NCI-H524 treated with DMSO at 0.1 percent for 48 hours (cell line): ENCODE measurements around the gene SLC25A25.

ENCODE experiments used
- DNase-seq: peaks from one replicate; lab custom pipeline; 2025; lab: John Stamatoyannopoulos, UW

The SLC25A25 gene

GRCh38 chr9:128096616-128097536 is 28.8 kb downstream of the SLC25A25 start:
- DNase-seq, result no peak

DNA sequence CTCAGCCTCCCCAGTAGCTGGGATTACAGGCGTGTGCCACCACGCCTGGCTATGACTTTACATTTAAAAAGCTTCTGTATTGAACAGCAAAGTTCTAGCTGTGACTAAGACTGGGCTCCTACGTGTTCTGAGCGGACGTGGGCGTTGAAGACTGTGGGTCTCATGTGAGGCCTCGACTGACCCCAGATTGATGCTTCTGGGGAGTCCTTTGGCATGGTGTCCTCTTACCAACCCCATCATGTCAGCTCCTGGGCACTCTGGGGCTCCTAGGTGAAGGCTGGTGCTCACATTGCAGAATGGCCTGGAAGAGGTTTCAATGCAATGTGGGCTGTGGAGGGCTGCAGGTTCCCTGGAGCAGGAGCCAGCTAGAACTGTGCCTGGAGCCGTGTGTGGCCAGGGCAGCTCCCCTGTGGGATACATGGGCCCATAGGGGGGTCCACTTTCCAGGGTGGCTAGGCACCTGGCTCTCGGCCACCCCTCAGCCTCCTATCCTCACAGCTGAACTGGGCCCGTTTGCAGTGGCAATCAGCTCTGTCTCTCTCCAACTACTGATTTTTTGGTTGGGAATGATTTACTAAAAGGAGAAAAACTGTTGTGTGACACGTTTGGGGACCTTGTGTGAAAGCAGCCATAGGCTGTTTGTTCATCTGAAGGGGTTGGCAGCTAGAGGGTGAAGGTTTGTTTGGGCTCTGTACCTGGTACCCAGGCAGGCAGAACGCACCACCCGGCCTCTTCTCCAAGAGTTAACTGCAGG is 29.7 kb downstream of the SLC25A25 start:
- no peak for DNase-seq

- DNase-seq, result peak; percentile 93
These were observed 30.5 kb downstream of the SLC25A25 start for GRCh38 chr9:128098297-128099230.

DNA sequence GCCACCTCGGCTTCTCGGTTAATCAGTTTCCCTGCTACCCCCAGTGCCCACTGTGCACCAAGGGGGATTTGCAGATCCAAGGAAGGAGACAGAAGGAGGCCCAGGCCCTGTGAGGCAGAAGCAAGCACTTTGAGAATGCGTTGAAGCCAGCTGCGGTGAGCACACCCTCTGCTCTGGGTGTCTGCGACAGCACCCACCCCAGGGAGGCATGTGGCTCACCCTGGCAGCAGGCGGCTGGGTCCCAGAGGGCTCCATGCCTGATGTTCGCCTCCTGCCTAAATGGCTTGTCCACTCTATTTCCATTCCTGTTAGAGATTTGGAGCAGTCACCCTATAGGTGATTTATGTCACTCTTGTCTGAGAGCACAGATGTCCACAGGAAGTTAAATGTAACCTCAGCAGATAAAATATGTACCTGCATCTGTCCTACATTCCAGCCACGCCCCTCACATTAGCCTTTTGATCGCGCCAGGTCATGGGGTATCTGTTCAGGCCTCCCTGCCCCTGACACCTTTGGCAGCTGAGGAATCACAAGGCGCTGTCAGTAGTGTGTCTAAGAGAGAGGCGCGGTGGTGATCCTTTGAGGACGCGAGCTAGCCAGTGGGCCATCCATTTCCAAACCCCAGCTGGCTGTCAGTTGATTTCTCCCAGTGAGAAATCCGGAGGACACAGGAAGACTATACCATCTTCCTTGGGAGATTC is 31.3 kb downstream of the SLC25A25 start:
- DNase-seq, result no peak

- DNase-seq, result no peak
These were observed 32.0 kb downstream of the SLC25A25 start for GRCh38 chr9:128099932-128100491.

- no peak for DNase-seq
These were observed 32.5 kb downstream of the SLC25A25 start for GRCh38 chr9:128100581-128100980.

DNA sequence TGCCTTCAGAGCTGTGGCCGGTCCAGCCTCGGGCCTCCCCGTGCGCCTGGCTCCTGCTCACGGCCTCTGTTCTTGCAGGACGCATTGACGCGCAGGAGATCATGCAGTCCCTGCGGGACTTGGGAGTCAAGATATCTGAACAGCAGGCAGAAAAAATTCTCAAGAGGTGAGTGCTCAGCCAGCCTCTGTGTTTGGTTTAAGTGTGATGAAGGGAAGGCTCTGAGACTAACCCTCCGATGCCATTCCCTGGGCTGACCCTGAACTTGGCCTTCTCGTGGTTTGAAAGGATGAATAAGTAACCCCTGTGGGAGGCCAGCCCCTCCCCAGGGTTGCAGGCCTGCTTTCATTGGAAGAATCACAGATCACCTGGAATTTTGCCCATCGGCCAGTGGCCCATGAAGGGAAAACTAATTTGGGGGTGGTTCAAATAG is 33.2 kb downstream of the SLC25A25 start:
- no peak for DNase-seq

- DNase-seq, result no peak
These were observed 33.7 kb downstream of the SLC25A25 start for GRCh38 chr9:128101690-128102089.

DNA sequence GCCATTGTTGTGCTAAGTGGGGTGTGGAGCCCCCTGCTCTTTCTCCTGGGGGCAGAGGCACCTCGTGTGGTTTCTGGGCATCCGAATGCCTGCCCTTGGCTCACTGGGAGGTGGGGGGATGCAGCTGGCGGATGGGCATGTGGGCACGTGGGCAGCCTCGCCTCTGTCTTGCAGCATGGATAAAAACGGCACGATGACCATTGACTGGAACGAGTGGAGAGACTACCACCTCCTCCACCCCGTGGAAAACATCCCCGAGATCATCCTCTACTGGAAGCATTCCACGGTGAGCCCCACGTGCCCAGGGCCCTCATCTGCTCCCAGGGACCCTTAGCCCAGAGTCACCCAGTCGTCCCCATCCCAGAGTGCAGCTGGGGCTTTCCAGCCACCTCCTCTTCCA is 34.2 kb downstream of the SLC25A25 start:
- no peak for DNase-seq

DNA sequence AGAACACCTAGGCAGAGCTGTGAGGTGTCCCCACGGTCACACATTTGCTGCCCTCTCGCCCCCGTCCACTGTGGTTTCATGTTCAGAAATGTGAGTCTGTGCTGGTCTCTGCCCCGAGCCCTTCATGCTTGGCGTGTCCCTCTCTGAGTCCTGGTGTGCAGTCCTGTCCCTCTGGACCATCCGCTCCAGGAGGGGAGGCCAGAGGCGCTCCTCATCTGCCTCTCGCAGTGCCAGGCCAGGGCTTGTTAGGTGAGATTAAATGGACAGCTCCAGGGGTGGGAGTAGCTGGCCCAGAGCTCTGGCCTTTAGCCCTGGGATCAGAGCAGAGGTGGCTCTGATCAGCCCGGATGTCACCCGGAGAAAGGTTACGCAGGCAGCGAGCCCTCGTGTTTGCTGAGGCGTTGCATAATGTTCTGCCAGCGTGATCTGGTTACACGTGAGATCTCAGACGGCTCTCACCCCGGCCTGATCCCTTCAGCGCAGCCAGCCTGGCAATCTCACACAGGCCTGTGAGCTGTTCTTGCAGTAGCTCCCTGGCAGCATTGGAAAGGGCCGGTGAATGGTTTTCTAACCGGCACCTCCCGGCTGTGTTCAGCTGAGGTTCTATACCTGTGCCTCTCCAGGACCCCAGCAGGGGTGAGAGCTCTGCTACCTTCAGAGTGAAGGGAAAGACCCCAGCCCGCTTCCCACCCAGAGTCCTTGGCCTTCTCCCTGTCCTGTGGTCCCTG is 35.0 kb downstream of the SLC25A25 start:
- no peak for DNase-seq

- no peak for DNase-seq
These were observed 35.5 kb downstream of the SLC25A25 start for GRCh38 chr9:128103589-128103962.

DNA sequence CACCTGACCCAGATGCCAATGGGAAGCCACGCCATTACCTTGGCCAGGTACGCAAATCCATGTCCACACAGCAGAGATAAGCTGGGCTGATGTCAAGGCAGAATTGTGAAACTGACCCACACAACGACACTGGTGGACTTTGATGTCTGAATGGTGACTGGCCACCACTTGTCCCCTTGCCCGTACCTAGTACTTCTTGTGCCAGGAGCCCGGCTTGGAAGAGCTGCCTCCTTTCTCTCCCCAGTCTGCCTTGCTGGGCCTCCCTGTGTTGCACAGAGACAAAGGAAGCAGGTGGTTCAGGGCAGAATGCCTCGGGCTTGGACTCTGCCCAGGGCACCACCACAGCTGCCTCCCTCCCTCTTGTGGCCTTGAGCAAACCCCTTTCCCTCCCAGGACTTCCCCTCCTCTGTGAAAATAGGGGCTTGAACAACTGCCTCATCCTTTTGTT is 36.2 kb downstream of the SLC25A25 start:
- DNase-seq, result no peak

DNA sequence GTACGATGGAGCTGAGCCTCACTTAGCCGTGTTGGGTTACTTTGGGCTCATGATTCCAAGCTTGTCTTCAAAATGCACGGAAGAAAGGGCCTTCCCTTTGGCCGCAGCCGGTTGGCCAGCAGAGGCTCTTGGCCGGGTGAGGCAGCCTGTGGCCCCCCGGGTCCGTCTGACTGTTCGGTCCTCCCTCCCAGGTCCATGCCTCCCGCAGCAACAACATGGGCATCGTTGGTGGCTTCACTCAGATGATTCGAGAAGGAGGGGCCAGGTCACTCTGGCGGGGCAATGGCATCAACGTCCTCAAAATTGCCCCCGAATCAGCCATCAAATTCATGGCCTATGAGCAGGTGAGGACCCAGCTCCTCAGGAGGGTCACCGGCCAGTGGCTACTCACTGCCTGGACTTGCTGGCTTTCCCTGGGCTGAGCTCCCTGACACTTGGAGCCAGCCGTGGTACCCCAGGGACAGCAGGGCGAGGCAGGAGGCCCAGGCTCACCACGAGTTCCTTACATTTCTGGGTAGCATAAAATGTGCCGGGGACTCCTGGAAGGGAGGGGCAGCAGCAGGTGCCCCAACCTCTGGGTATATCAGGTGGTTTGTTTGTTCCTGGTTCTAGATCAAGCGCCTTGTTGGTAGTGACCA is 37.6 kb downstream of the SLC25A25 start:
- DNase-seq, result no peak

- no peak for DNase-seq
These were observed 38.3 kb downstream of the SLC25A25 start for GRCh38 chr9:128106181-128106939.

GRCh38 chr9:128106940-128107467 is 39.0 kb downstream of the SLC25A25 start:
- no peak for DNase-seq

GRCh38 chr9:128107468-128108268 is 39.6 kb downstream of the SLC25A25 start:
- DNase-seq, result no peak

DNA sequence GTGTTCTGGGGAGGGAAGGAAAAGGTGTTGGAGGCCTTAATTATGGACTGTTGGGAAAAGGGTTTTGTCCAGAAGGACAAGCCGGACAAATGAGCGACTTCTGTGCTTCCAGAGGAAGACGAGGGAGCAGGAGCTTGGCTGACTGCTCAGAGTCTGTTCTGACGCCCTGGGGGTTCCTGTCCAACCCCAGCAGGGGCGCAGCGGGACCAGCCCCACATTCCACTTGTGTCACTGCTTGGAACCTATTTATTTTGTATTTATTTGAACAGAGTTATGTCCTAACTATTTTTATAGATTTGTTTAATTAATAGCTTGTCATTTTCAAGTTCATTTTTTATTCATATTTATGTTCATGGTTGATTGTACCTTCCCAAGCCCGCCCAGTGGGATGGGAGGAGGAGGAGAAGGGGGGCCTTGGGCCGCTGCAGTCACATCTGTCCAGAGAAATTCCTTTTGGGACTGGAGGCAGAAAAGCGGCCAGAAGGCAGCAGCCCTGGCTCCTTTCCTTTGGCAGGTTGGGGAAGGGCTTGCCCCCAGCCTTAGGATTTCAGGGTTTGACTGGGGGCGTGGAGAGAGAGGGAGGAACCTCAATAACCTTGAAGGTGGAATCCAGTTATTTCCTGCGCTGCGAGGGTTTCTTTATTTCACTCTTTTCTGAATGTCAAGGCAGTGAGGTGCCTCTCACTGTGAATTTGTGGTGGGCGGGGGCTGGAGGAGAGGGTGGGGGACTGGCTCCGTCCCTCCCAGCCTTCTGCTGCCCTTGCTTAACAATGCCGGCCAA is 40.4 kb downstream of the SLC25A25 start:
- DNase-seq, result no peak
